HEK293 (cell line): ENCODE data around the gene SAMD4A.

ENCODE experiments used
- CTCF ChIA-PET: fragments of 350-600 bp; formaldehyde crosslinking; extraction: SDS; loops from one replicate; lab custom pipeline; 2021; ENCODE audit warnings: antibody characterized with exemption; lab: Yijun Ruan, JAX
- POLR2A ChIA-PET: fragments of 300-600 bp; formaldehyde crosslinking; extraction: SDS; loops from one replicate; lab custom pipeline; 2020; ENCODE audit warnings: antibody characterized with exemption, inconsistent platforms; lab: Yijun Ruan, JAX
- H3K27ac ChIP-seq: fragments of 200-500 bp; sonication (Bioruptor generic); 2 replicates; pipeline ENCODE4 v1.5.1; 2014; ENCODE audit warnings: low read depth, low read length, control low read depth, inconsistent platforms; ENCODE audit errors: extremely low read depth
- H3K36me3 ChIP-seq, 2 experiments: fragments of 200-500 bp in 1 of 2; sonication (Bioruptor generic) in 1 of 2; 1 replicate in 1 of 2; 2 replicates in 1 of 2; pipeline ENCODE4 v1.5.1; 2014 to 2017; ENCODE audit warnings: inconsistent platforms in 2 of 2, low read length in 2 of 2; ENCODE audit not compliant: control insufficient read depth in 2 of 2, insufficient read depth in 1 of 2
- H3K4me1 ChIP-seq: fragments of 200-500 bp; sonication (Bioruptor generic); 2 replicates; pipeline ENCODE4 v1.5.1; 2014; ENCODE audit warnings: mild to moderate bottlenecking, low read length, inconsistent platforms; ENCODE audit not compliant: control insufficient read depth, insufficient read depth
- H3K4me3 ChIP-seq: 2 replicates; pipeline ENCODE4 v1.5.1; 2011; ENCODE audit warnings: low read depth, mild to moderate bottlenecking, control low read depth, low read length, moderate library complexity
- H3K9me3 ChIP-seq: fragments of 200-500 bp; sonication (Bioruptor generic); 2 replicates; pipeline ENCODE4 v1.5.1; 2014; ENCODE audit warnings: low read depth, low read length, inconsistent platforms; ENCODE audit not compliant: control insufficient read depth, insufficient read depth
- GLI4 ChIP-seq: fragments of 450-650 bp; formaldehyde crosslinking; IDR thresholded peaks from 2 replicates; pipeline ENCODE4 v1.5.1; 2016; ENCODE audit warnings: missing biosample characterization, missing genetic modification characterization
- KLF17 ChIP-seq: fragments of 450-650 bp; formaldehyde crosslinking; IDR thresholded peaks from 2 replicates; pipeline ENCODE4 v1.5.1; 2016; ENCODE audit warnings: missing biosample characterization, missing genetic modification characterization
- OVOL3 ChIP-seq: fragments of 450-650 bp; formaldehyde crosslinking; IDR thresholded peaks from 2 replicates; pipeline ENCODE4 v1.5.1; 2016; ENCODE audit warnings: missing biosample characterization, missing genetic modification characterization
- PATZ1 ChIP-seq: fragments of 450-650 bp; formaldehyde crosslinking; IDR thresholded peaks from 2 replicates; pipeline ENCODE4 v1.5.1; 2016; ENCODE audit warnings: missing biosample characterization, missing genetic modification characterization
- RBAK ChIP-seq: fragments of 450-650 bp; formaldehyde crosslinking; IDR thresholded peaks from 2 replicates; pipeline ENCODE4 v1.5.1; 2016; ENCODE audit warnings: missing biosample characterization, missing genetic modification characterization
- YY2 ChIP-seq: fragments of 450-650 bp; formaldehyde crosslinking; IDR thresholded peaks from 2 replicates; pipeline ENCODE4 v1.5.1; 2016; ENCODE audit warnings: missing biosample characterization, missing genetic modification characterization
- ZBTB1 ChIP-seq: fragments of 450-650 bp; formaldehyde crosslinking; IDR thresholded peaks from 2 replicates; pipeline ENCODE4 v1.5.1; 2016; ENCODE audit warnings: missing biosample characterization, missing genetic modification characterization
- ZBTB6 ChIP-seq: fragments of 450-650 bp; formaldehyde crosslinking; IDR thresholded peaks from 2 replicates; pipeline ENCODE4 v1.5.1; 2017; ENCODE audit warnings: missing biosample characterization, missing genetic modification characterization
- ZNF133 ChIP-seq: fragments of 450-650 bp; formaldehyde crosslinking; IDR thresholded peaks from 2 replicates; pipeline ENCODE4 v1.5.1; 2016; ENCODE audit warnings: missing biosample characterization, missing genetic modification characterization
- ZNF175 ChIP-seq: fragments of 450-650 bp; formaldehyde crosslinking; IDR thresholded peaks from 2 replicates; pipeline ENCODE4 v1.5.1; 2016; ENCODE audit warnings: missing biosample characterization, missing genetic modification characterization
- ZNF18 ChIP-seq: fragments of 450-650 bp; formaldehyde crosslinking; IDR thresholded peaks from 2 replicates; pipeline ENCODE4 v1.5.1; 2016; ENCODE audit warnings: missing biosample characterization, missing genetic modification characterization
- ZNF2 ChIP-seq: fragments of 450-650 bp; formaldehyde crosslinking; IDR thresholded peaks from 2 replicates; pipeline ENCODE4 v1.5.1; 2016; ENCODE audit warnings: missing biosample characterization, missing genetic modification characterization
- ZNF423 ChIP-seq: fragments of 450-650 bp; formaldehyde crosslinking; IDR thresholded peaks from 2 replicates; pipeline ENCODE4 v1.5.1; 2016; ENCODE audit warnings: missing biosample characterization, missing genetic modification characterization
- ZNF580 ChIP-seq: fragments of 450-650 bp; formaldehyde crosslinking; IDR thresholded peaks from 2 replicates; pipeline ENCODE4 v1.5.1; 2016; ENCODE audit warnings: missing biosample characterization, missing genetic modification characterization
- ZNF670 ChIP-seq: fragments of 450-650 bp; formaldehyde crosslinking; IDR thresholded peaks from 2 replicates; pipeline ENCODE4 v1.5.1; 2016; ENCODE audit warnings: missing biosample characterization, missing genetic modification characterization, low read depth
- ZNF791 ChIP-seq: fragments of 450-650 bp; formaldehyde crosslinking; IDR thresholded peaks from 2 replicates; pipeline ENCODE4 v1.5.1; 2016; ENCODE audit warnings: missing biosample characterization, missing genetic modification characterization

Gene SAMD4A

GRCh38 chr14:54606631-54607133, 39.8 kb downstream of the SAMD4A start:
- POLR2A ChIA-PET = no interaction called here
- no peaks in the 10 kb centered on the region for H3K36me3 ChIP-seq
- no peaks in the 10 kb centered on the region for H3K9me3 ChIP-seq
- CTCF ChIA-PET = interaction anchor here (1.0 to 1.2 kb wide), 2 partner anchors 84 to 167 kb away, joined by 3 read pairs; no protein-coding TSS in a partner anchor
- no peaks in the 10 kb centered on the region for H3K4me1 ChIP-seq
- no peak for TF ChIP-seq YY2 (tag by site-specific recombination)
- no peak overlapping the region for H3K27ac ChIP-seq
- no peak overlapping the region for H3K4me3 ChIP-seq

GRCh38 chr14:54609576-54609975, 42.6 kb downstream of the SAMD4A start:
- Histone ChIP-seq H3K9me3 (no peaks in the 10 kb centered on the region), H3K36me3 (no peaks in the 10 kb centered on the region), H3K4me1 (no peaks in the 10 kb centered on the region), H3K4me3 (no peak overlapping the region), H3K27ac (no peak overlapping the region)
- CTCF ChIA-PET = no interaction called here
- POLR2A ChIA-PET = no interaction called here
- TF ChIP-seq ZNF580 (tag by site-specific recombination) (no peak), ZNF18 (tag by site-specific recombination) (no peak), ZNF175 (tag by site-specific recombination) (no peak), GLI4 (tag by site-specific recombination) (no peak), ZNF133 (tag by site-specific recombination) (no peak), ZNF2 (tag by site-specific recombination) (no peak), PATZ1 (tag by site-specific recombination) (no peak), RBAK (tag by site-specific recombination) (no peak), ZNF423 (tag by site-specific recombination) (no peak)

GRCh38 chr14:54610051-54610977, 43.4 kb downstream of the SAMD4A start:
- CTCF ChIA-PET = no interaction called here
- POLR2A ChIA-PET = no interaction called here
- no peaks in the 10 kb centered on the region for H3K9me3 ChIP-seq
- H3K4me1 ChIP-seq = no peaks in the 10 kb centered on the region
- no peak for TF ChIP-seq OVOL3 (tag by site-specific recombination)
- no peak for TF ChIP-seq ZBTB6 (tag by site-specific recombination)
- no peak for TF ChIP-seq KLF17 (tag by site-specific recombination)
- TF ChIP-seq ZNF791 (tag by site-specific recombination) = no peak
- TF ChIP-seq ZBTB1 (tag by site-specific recombination) = no peak
- TF ChIP-seq ZNF670 (tag by site-specific recombination) = no peak
- H3K27ac ChIP-seq = no peak overlapping the region
- H3K36me3 ChIP-seq = no peaks in the 10 kb centered on the region
- H3K4me3 ChIP-seq = no peak overlapping the region
